ENCODE data around the gene SERPINA5.
"Not testable (repeated sequence)": the region's sequence is repeated elsewhere in the genome, so short reads cannot be mapped to it uniquely, and the experiment has no call there.

Gene SERPINA5

GRCh38 chr14:94575730-94576585, 5.3 kb upstream of the SERPINA5 start:
- DNase-seq: peak; percentile 11

GRCh38 chr14:94577472-94577871, 3.8 kb upstream of the SERPINA5 start:
- DNase-seq: not testable (repeated sequence)

GRCh38 chr14:94578712-94579111, 2.5 kb upstream of the SERPINA5 start:
- DNase-seq: no peak

GRCh38 chr14:94582199-94582750, 1.0 kb downstream of the SERPINA5 start:
- no peak for DNase-seq

GRCh38 chr14:94582851-94583250, 1.6 kb downstream of the SERPINA5 start:
- DNase-seq: no peak

- DNase-seq: no peak
Measured at GRCh38 chr14:94583557-94583956, 2.3 kb downstream of the SERPINA5 start.

GRCh38 chr14:94584591-94585280, 3.5 kb downstream of the SERPINA5 start:
- no peak for DNase-seq

- DNase-seq: no peak
Measured at GRCh38 chr14:94586635-94587034, 5.4 kb downstream of the SERPINA5 start.

- DNase-seq: no peak
Measured at GRCh38 chr14:94588311-94588710, 7.1 kb downstream of the SERPINA5 start.

- no peak for DNase-seq
Measured at GRCh38 chr14:94591073-94591472, 9.8 kb downstream of the SERPINA5 start.

- no peak for DNase-seq
Measured at GRCh38 chr14:94591871-94592270, 10.6 kb downstream of the SERPINA5 start.

- no peak for DNase-seq
Measured at GRCh38 chr14:94592457-94592856, 11.2 kb downstream of the SERPINA5 start.

- no peak for DNase-seq
Measured at GRCh38 chr14:94593376-94593748, 12.1 kb downstream of the SERPINA5 start.

GRCh38 chr14:94593749-94594431, 12.7 kb downstream of the SERPINA5 start:
- no peak for DNase-seq

GRCh38 chr14:94594441-94594840, 13.2 kb downstream of the SERPINA5 start:
- DNase-seq: no peak

- DNase-seq: no peak
Measured at GRCh38 chr14:94595912-94596311, 14.7 kb downstream of the SERPINA5 start.

- DNase-seq: no peak
Measured at GRCh38 chr14:94596361-94596760, 15.1 kb downstream of the SERPINA5 start.

- DNase-seq: no peak
Measured at GRCh38 chr14:94597788-94598187, 16.6 kb downstream of the SERPINA5 start.

- no peak for DNase-seq
Measured at GRCh38 chr14:94598506-94598815, 17.2 kb downstream of the SERPINA5 start.

GRCh38 chr14:94598816-94599655, 17.8 kb downstream of the SERPINA5 start:
- DNase-seq: peak; percentile 61

- no peak for DNase-seq
Measured at GRCh38 chr14:94599656-94600004, 18.4 kb downstream of the SERPINA5 start.

GRCh38 chr14:94600148-94600545, 18.9 kb downstream of the SERPINA5 start:
- DNase-seq: no peak
